Ovary (tissue), 9 donors: ENCODE data around the gene SRM. TPM values are rescaled to one million over a fixed set of nuclear protein-coding genes. Genes with fewer than 3 reads are reported as not detected.
"Not testable (repeated sequence)": the region's sequence is repeated elsewhere in the genome, so short reads cannot be mapped to it uniquely, and the experiment has no call there.

Source experiments
- DNase-seq, 5 donors: peaks; one replicate each; pipeline ENCODE4 v3.0.0-alpha.2; 2019 to 2020
- H3K27ac ChIP-seq, 2 donors: fragments of 200-600 bp; one replicate each; pipeline versions ENCODE4 v1.5.1 to v1.8.0; 2019 to 2022
- H3K27me3 ChIP-seq: fragments of 200-600 bp; one replicate; pipeline ENCODE4 v1.8.0; 2022
- H3K36me3 ChIP-seq: fragments of 200-600 bp; sonication (generic); one replicate; pipeline ENCODE4 v1.5.1; 2019
- H3K4me1 ChIP-seq: one replicate; pipeline ENCODE4 v1.8.1; 2013; ENCODE audit warnings: mild to moderate bottlenecking, moderate library complexity; ENCODE audit not compliant: insufficient read depth
- H3K4me3 ChIP-seq: fragments of 200-600 bp; sonication (generic); one replicate; pipeline ENCODE4 v1.5.1; 2017
- H3K9me3 ChIP-seq, 2 donors: fragments of 200-600 bp in 1 of 2; sonication (generic) in 1 of 2; one replicate each; pipeline versions ENCODE4 v1.5.1 to v1.8.1; 2013 to 2019; ENCODE audit warnings: mild to moderate bottlenecking in 1 of 2, moderate library complexity in 1 of 2
- CTCF ChIP-seq, 3 donors: fragments of 450-650 bp in 2 of 3; fragments of 200-600 bp in 1 of 3; IDR thresholded peaks; one replicate each; pipeline versions ENCODE4 v1.5.1 to v1.8.0; 2016 to 2022; ENCODE audit warnings: antibody characterized with exemption in 3 of 3, mild to moderate bottlenecking in 1 of 3
- EP300 ChIP-seq: sonication (generic); formaldehyde crosslinking; IDR thresholded peaks from one replicate; pipeline ENCODE4 v1.6.1; 2017; ENCODE audit warnings: antibody characterized with exemption
- POLR2A ChIP-seq: fragments of 450-650 bp; IDR thresholded peaks from one replicate; pipeline ENCODE4 v1.6.1; 2017; ENCODE audit warnings: antibody characterized with exemption, mild to moderate bottlenecking, moderate library complexity
- WGBS, 3 donors: extraction: QIAGEN DNeasy Blood & Tissue Kit in 1 of 3; methylation state at CpG; one replicate each; pipeline versions ENCODE4 v1.1.5 to v1.1.7; 2013 to 2017; 5-methylcytosine and 5-hydroxymethylcytosine counted together
- intact Hi-C, 4 donors: fragments of 100-400 bp; cut with DNase I; formaldehyde crosslinking; loops; one replicate each; pipeline versions ENCODE4 v1.11.0 to v1.15.1; 2022 to 2023
- polyA plus RNA-seq, 2 donors: library from polyadenylated mRNA; stranded (reverse); fragments of 200-250 nt in 1 of 2; fragments of 350-450 nt in 1 of 2; fragmentation: Illumina TruSeq in 1 of 2; extraction: RNeasy Lipid Tissue Mini Kit (QIAGEN cat#74804) in 1 of 2; gene quantifications; one replicate each; pipeline ENCODE4 v1.2.3, GENCODE V29; 2013 to 2014
- total RNA-seq, 7 donors: library from RNA; depleted of rRNA in 2 of 7; stranded (reverse); fragments of >200 nt in 2 of 7; fragmentation: NEBNext Ultra II Directional in 3 of 7; extraction: Animal tissue kit (Norgen Biotek cat#: 25700) in 3 of 7; gene quantifications; one replicate each; pipeline versions ENCODE4 v1.1.0 to v1.2.4, GENCODE V29; 2016 to 2023
- donor health status: DM: no; HTN: no; CAD: no; lungs with moderate emphysema.
- donor health status: DM: no; HTN: no; CAD: no.
- donor health status: Bipolar disorder and iron deficiency.
- donor health status: DM: yes; HTN: yes; CAD: no.
- donor health status: DM: no; HTN: no; CAD: no.
- donor health status: DM: yes; HTN: yes; CAD: no.

Gene SRM
- total and polyA plus RNA-seq, 9 donors, result 31.7 to 111 (median 55.3) TPM

- DNase-seq, result no peak
- 84 to 89% (median 86%) methylated on average over 6 of the region's 6 CpGs for WGBS, 3 donors
- Histone ChIP-seq H3K9me3 (no peaks in the 10 kb centered on the region), H3K27ac (no peak overlapping the region), H3K27me3 (no peaks in the 10 kb centered on the region), H3K4me3 (no peak overlapping the region), H3K4me1 (peaks cover 4% of the 10 kb centered on the region), H3K36me3 (no peaks in the 10 kb centered on the region)
- TF ChIP-seq POLR2A, result no peak
- TF ChIP-seq CTCF (IDR thresholded peaks at IDR 0.05), result no peak
- intact Hi-C loops, result no loop called here
These were observed 41.5 kb upstream of the SRM start for GRCh38 chr1:11101347-11101746.

GRCh38 chr1:11100806-11101205 is 41.0 kb upstream of the SRM start:
- H3K36me3 ChIP-seq, DNase-seq, H3K27me3 ChIP-seq, H3K4me3 ChIP-seq, intact Hi-C loops, H3K9me3 ChIP-seq, H3K4me1 ChIP-seq, H3K27ac ChIP-seq: not testable (repeated sequence)
- WGBS, 3 donors, result 92 to 95% (median 95%) methylated on average over 17 of the region's 17 CpGs

GRCh38 chr1:11100149-11100493 is 40.3 kb upstream of the SRM start:
- H3K9me3 ChIP-seq, result no peaks in the 10 kb centered on the region
- peak overlapping the region; percentile 87 for H3K4me3 ChIP-seq
- H3K27me3 ChIP-seq, result no peaks in the 10 kb centered on the region
- H3K27ac ChIP-seq, result no peak overlapping the region
- peaks cover 4% of the 10 kb centered on the region for H3K4me1 ChIP-seq
- TF ChIP-seq CTCF (IDR thresholded peaks at IDR 0.05), result no peak
- TF ChIP-seq EP300, result no peak
- TF ChIP-seq POLR2A, result no peak
- intact Hi-C loops, result no loop called here
- H3K36me3 ChIP-seq, result no peaks in the 10 kb centered on the region
- DNase-seq, result no peak
- 15 to 51% (median 19%) methylated on average over 13 of the region's 13 CpGs for WGBS, 3 donors

GRCh38 chr1:11099310-11100148 is 39.7 kb upstream of the SRM start, which contains the start of gene EXOSC10:
TSS of gene EXOSC10 (minus strand) at chr1:11099869. CDS start at chr1:11099831, 38 bp downstream.
- no peaks in the 10 kb centered on the region for H3K27me3 ChIP-seq
- TF ChIP-seq POLR2A (peak; percentile 28), EP300 (no peak), CTCF (IDR thresholded peaks at IDR 0.05) (no peak)

GRCh38 chr1:11098931-11099309 is 39.1 kb upstream of the SRM start:
- intact Hi-C loops, result loop anchor here in 1 of 4 donors (5.0 kb wide), 1 partner anchor 927 kb away; no protein-coding TSS in a partner anchor
- H3K27me3 ChIP-seq, result no peaks in the 10 kb centered on the region
- DNase-seq, result no peak
- no peaks in the 10 kb centered on the region for H3K9me3 ChIP-seq
- WGBS, 3 donors, result 11 to 15% (median 14%) methylated on average over 5 of the region's 5 CpGs
- peaks cover 4% of the 10 kb centered on the region for H3K4me1 ChIP-seq
- no peaks in the 10 kb centered on the region for H3K36me3 ChIP-seq
- TF ChIP-seq CTCF (IDR thresholded peaks at IDR 0.05), result no peak
- TF ChIP-seq EP300, result no peak
- no peak for TF ChIP-seq POLR2A
- H3K27ac ChIP-seq, result no peak overlapping the region
- peak overlapping the region; percentile 87 for H3K4me3 ChIP-seq

More at GRCh38 chr1:11099310-11100148, 39.7 kb upstream of the SRM start, which contains the start of gene EXOSC10:
- Histone ChIP-seq H3K27ac (peak within 1 kb of the TSS in 1 of 2 donors; percentile 59), H3K4me1 (peaks cover 4% of the 10 kb centered on the region), H3K9me3 (no peaks in the 10 kb centered on the region), H3K4me3 (peak within 1 kb of the TSS; percentile 87), H3K36me3 (no peaks in the 10 kb centered on the region)
- peak; percentile 92 to 96 (median 94) for DNase-seq
- intact Hi-C loops, result loop anchor here in 1 of 4 donors (5.0 kb wide), 1 partner anchor 927 kb away; no protein-coding TSS in a partner anchor
- WGBS, 3 donors, result 0 to 1% (median 0%) methylated on average over 46 to 78 of the region's 78 CpGs

GRCh38 chr1:11083784-11084183 is 24.0 kb upstream of the SRM start:
- not testable (repeated sequence) for H3K27me3 ChIP-seq, DNase-seq, H3K27ac ChIP-seq, H3K4me1 ChIP-seq, H3K36me3 ChIP-seq, H3K9me3 ChIP-seq, H3K4me3 ChIP-seq
- WGBS, 3 donors, result 89 to 100% (median 98%) methylated on average over 2 to 3 of the region's 3 CpGs
- intact Hi-C loops, result loop anchor here in 1 of 4 donors (10.0 kb wide), 1 partner anchor 471 kb away; no protein-coding TSS in a partner anchor
